A549 (cell line): ENCODE results near the gene ROR2. TPM values are rescaled to one million over a fixed set of nuclear protein-coding genes. Genes with fewer than 3 reads are reported as not detected.
A peak's percentile ranks its signal among the peaks of the same experiment; 100 is the strongest.

Experiments
- ATAC-seq, 2 experiments: fragments of 200-7000 bp in 1 of 2; fragments of >200 bp in 1 of 2; cut with Nextera tagmentation in 1 of 2; cut with Tn5 transposase in 1 of 2; 3 replicates each; pipeline versions ENCODE4 v1.8.0 to v1.9.1; 2018 to 2020; ENCODE audit warnings: mild to moderate bottlenecking in 1 of 2, moderate library complexity in 1 of 2
- CTCF ChIA-PET: fragments of 300-600 bp; sonication (Branson Sonifier 250); formaldehyde crosslinking; extraction: SDS; loops from one replicate; lab custom pipeline; 2021; ENCODE audit warnings: antibody characterized with exemption, inconsistent platforms; lab: Yijun Ruan, JAX
- POLR2A ChIA-PET: fragments of 350-600 bp; formaldehyde crosslinking; extraction: SDS; loops from one replicate; lab custom pipeline; 2021; ENCODE audit warnings: antibody characterized with exemption, inconsistent platforms; lab: Yijun Ruan, JAX
- DNase-seq, 2 experiments: peaks; one replicate each; pipeline versions ENCODE4 v3.0.0 to v3.0.0-alpha.2; 2011 to 2016; ENCODE audit warnings: low read depth in 1 of 2, low spot score in 1 of 2
- FAIRE-seq: peaks from 2 replicates; lab custom pipeline; 2011; peaks lifted over from hg19 to GRCh38; lab: Jason Lieb, UNC
- H3K27ac ChIP-seq, 2 experiments: fragments of >200 bp; sonication (Bioruptor Twin); formaldehyde crosslinking; 3 replicates each; pipeline ENCODE4 v1.5.1; 2016 to 2017
- H3K4me1 ChIP-seq: fragments of >200 bp; sonication (Bioruptor Twin); formaldehyde crosslinking; 3 replicates; pipeline ENCODE4 v1.6.1; 2016
- H3K4me2 ChIP-seq: fragments of >200 bp; sonication (Bioruptor Twin); formaldehyde crosslinking; 3 replicates; pipeline ENCODE4 v1.6.1; 2016
- H3K4me3 ChIP-seq: fragments of >200 bp; sonication (Bioruptor Twin); formaldehyde crosslinking; 3 replicates; pipeline ENCODE4 v1.5.1; 2016
- H3K9me3 ChIP-seq: fragments of >200 bp; sonication (Bioruptor Twin); formaldehyde crosslinking; 3 replicates; pipeline ENCODE4 v1.6.1; 2016
- BHLHE40 ChIP-seq: IDR thresholded peaks from 2 replicates; pipeline ENCODE4 v1.6.1; 2012; ENCODE audit warnings: low read depth, low read length, inconsistent platforms
- CBX8 ChIP-seq: fragments of 200-600 bp; sonication (generic); IDR thresholded peaks from 2 replicates; pipeline ENCODE4 v1.6.1; 2016
- CHD2 ChIP-seq: fragments of 150-350 bp; IDR thresholded peaks from 2 replicates; pipeline ENCODE4 v1.6.1; 2014; ENCODE audit warnings: low read length; ENCODE audit not compliant: partially characterized antibody
- CHD4 ChIP-seq: fragments of 200-600 bp; sonication (generic); IDR thresholded peaks from 2 replicates; pipeline ENCODE4 v1.6.1; 2016; ENCODE audit warnings: antibody characterized with exemption, mild to moderate bottlenecking, borderline replicate concordance
- EP300 ChIP-seq, 2 experiments: fragments of >200 bp; sonication (Bioruptor Twin); formaldehyde crosslinking; IDR thresholded peaks; 2 replicates in 1 of 2; 3 replicates in 1 of 2; pipeline ENCODE4 v1.6.1; 2016 to 2017
- FOSB ChIP-seq: fragments of 250-450 bp; sonication (Bioruptor Pico); IDR thresholded peaks from 2 replicates; pipeline ENCODE4 v1.5.0; 2020; ENCODE audit warnings: mild to moderate bottlenecking, moderate library complexity
- FOXS1 ChIP-seq: fragments of 250-450 bp; sonication (Bioruptor Pico); IDR thresholded peaks from 2 replicates; pipeline ENCODE4 v1.5.0; 2020; ENCODE audit warnings: mild to moderate bottlenecking, moderate library complexity
- HEYL ChIP-seq: fragments of 250-450 bp; sonication (Bioruptor Pico); IDR thresholded peaks from 2 replicates; pipeline ENCODE4 v1.8.0; 2021; ENCODE audit warnings: mild to moderate bottlenecking, moderate library complexity
- HOXA7 ChIP-seq: fragments of 250-450 bp; sonication (Bioruptor Pico); IDR thresholded peaks from 2 replicates; pipeline ENCODE4 v1.5.0; 2020; ENCODE audit warnings: mild to moderate bottlenecking, moderate library complexity
- HOXB13 ChIP-seq: fragments of 250-450 bp; sonication (Bioruptor Pico); IDR thresholded peaks from 2 replicates; pipeline ENCODE4 v1.5.0; 2020; ENCODE audit warnings: low read depth, mild to moderate bottlenecking, moderate library complexity
- JUN ChIP-seq, 2 experiments: fragments of >200 bp; sonication (Bioruptor Twin); formaldehyde crosslinking; IDR thresholded peaks; 2 replicates in 1 of 2; 3 replicates in 1 of 2; pipeline ENCODE4 v1.6.1; 2016 to 2017
- KDM1A ChIP-seq: fragments of 200-600 bp; sonication (generic); IDR thresholded peaks from 2 replicates; pipeline ENCODE4 v1.6.1; 2016; ENCODE audit warnings: low read depth, mild to moderate bottlenecking
- MAFK ChIP-seq: fragments of 450-650 bp; IDR thresholded peaks from 2 replicates; pipeline ENCODE4 v1.6.1; 2014; ENCODE audit not compliant: partially characterized antibody
- MYC ChIP-seq: IDR thresholded peaks from 2 replicates; pipeline ENCODE4 v1.6.1; 2012; ENCODE audit warnings: mild to moderate bottlenecking, inconsistent platforms, low read length, improper control_type of control experiment, borderline replicate concordance
- NPAS2 ChIP-seq: fragments of 250-450 bp; sonication (Bioruptor Pico); IDR thresholded peaks from 2 replicates; pipeline ENCODE4 v1.8.0; 2022; ENCODE audit warnings: mild to moderate bottlenecking, moderate library complexity, borderline replicate concordance
- NR3C1 ChIP-seq: fragments of >200 bp; sonication (Bioruptor Twin); formaldehyde crosslinking; IDR thresholded peaks from 3 replicates; pipeline ENCODE4 v1.6.1; 2017
- PBX3 ChIP-seq: IDR thresholded peaks from 2 replicates; pipeline ENCODE4 v1.6.1; 2012
- PHF8 ChIP-seq: fragments of 200-600 bp; sonication (generic); IDR thresholded peaks from 2 replicates; pipeline ENCODE4 v1.6.1; 2016; ENCODE audit warnings: low read depth, mild to moderate bottlenecking, antibody characterized with exemption, moderate library complexity, borderline replicate concordance
- RNF2 ChIP-seq: fragments of 200-600 bp; sonication (generic); IDR thresholded peaks from 2 replicates; pipeline ENCODE4 v1.6.1; 2016; ENCODE audit warnings: low read depth, mild to moderate bottlenecking, antibody characterized with exemption, moderate library complexity, borderline replicate concordance
- TFCP2L1 ChIP-seq: fragments of 250-450 bp; sonication (Bioruptor Pico); IDR thresholded peaks from 2 replicates; pipeline ENCODE4 v1.5.0; 2021; ENCODE audit warnings: mild to moderate bottlenecking
- ZFP36 ChIP-seq: fragments of 450-650 bp; IDR thresholded peaks from 2 replicates; pipeline ENCODE4 v1.6.1; 2014; ENCODE audit warnings: borderline replicate concordance; ENCODE audit not compliant: partially characterized antibody
- WGBS: methylation state at CpG from one replicate; pipeline ENCODE4 v1.1.6; 2017; ENCODE audit errors: missing lambda C conversion rate; 5-methylcytosine and 5-hydroxymethylcytosine counted together
- polyA plus RNA-seq, 4 experiments: library from polyadenylated mRNA; depleted of rRNA in 3 of 4; stranded (reverse); fragments of >200 nt; fragmentation: RNase III in 1 of 4; extraction: RNeasy Plus Mini Kit Qiagen cat#74134 plus additional on column Dnase treatment in 1 of 4; gene quantifications; 2 replicates in 3 of 4; 3 replicates in 1 of 4; pipeline ENCODE4 v1.2.3, GENCODE V29; 2011 to 2017
- TF ChIP-seq, protein P1 (sequence below): fragments of 250-450 bp; sonication (Bioruptor Pico); IDR thresholded peaks from 2 replicates; pipeline ENCODE4 v1.5.0; 2020; ENCODE audit warnings: low read depth, mild to moderate bottlenecking, moderate library complexity
- TF ChIP-seq, protein P2 (sequence below): fragments of >200 bp; sonication (Bioruptor Twin); formaldehyde crosslinking; IDR thresholded peaks from 3 replicates; pipeline ENCODE4 v1.5.1; 2016

ROR2 gene
- polyA plus RNA-seq, 2 of the 4 experiments (the other 2 are of a cell fraction) = 0.12 to 0.53 TPM

GRCh38 chr9:91776409-91777291, 173.4 kb downstream of the ROR2 start:
- Histone ChIP-seq H3K4me2 (no peak overlapping the region), H3K4me3 (no peak overlapping the region), H3K9me3 (no peaks in the 10 kb centered on the region), H3K27ac (no peak overlapping the region), H3K4me1 (no peaks in the 10 kb centered on the region)
- TF ChIP-seq FOXS1 (CRISPR knock-in tag) = no peak
- TF ChIP-seq PBX3 = no peak
- TF ChIP-seq, protein P1, sequence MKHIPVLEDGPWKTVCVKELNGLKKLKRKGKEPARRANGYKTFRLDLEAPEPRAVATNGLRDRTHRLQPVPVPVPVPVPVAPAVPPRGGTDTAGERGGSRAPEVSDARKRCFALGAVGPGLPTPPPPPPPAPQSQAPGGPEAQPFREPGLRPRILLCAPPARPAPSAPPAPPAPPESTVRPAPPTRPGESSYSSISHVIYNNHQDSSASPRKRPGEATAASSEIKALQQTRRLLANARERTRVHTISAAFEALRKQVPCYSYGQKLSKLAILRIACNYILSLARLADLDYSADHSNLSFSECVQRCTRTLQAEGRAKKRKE (CRISPR knock-in tag) = no peak
- no peak for TF ChIP-seq RNF2
- no peak for TF ChIP-seq NPAS2 (CRISPR knock-in tag)
- no peak for TF ChIP-seq HOXA7 (CRISPR knock-in tag)
- no peak for TF ChIP-seq TFCP2L1 (CRISPR knock-in tag)
- TF ChIP-seq MAFK = no peak
- TF ChIP-seq HOXB13 (CRISPR knock-in tag) = no peak
- no peak for TF ChIP-seq BHLHE40
- no peak for TF ChIP-seq CHD4
- TF ChIP-seq JUN (IDR thresholded peaks at IDR 0.05) = no peak
- no peak for TF ChIP-seq FOSB (CRISPR knock-in tag)
- no peak for TF ChIP-seq ZFP36
- no peak for TF ChIP-seq HEYL (CRISPR knock-in tag)
- no peak for TF ChIP-seq KDM1A
- TF ChIP-seq CBX8 = no peak
- no peak for TF ChIP-seq EP300 (IDR thresholded peaks at IDR 0.05)
- TF ChIP-seq MYC = no peak
- TF ChIP-seq NR3C1 = no peak
- FAIRE-seq = no peak
- no peak for ATAC-seq
- no peak for DNase-seq
- POLR2A ChIA-PET = no interaction called here
- WGBS = 2% methylated on average over 6 of the region's 6 CpGs
- CTCF ChIA-PET = interaction anchor here (0.6 to 3.4 kb wide), 19 partner anchors 12 to 894 kb away, joined by 3 to 35 read pairs (median 4); partner anchors contain the start of gene ROR2

DNA sequence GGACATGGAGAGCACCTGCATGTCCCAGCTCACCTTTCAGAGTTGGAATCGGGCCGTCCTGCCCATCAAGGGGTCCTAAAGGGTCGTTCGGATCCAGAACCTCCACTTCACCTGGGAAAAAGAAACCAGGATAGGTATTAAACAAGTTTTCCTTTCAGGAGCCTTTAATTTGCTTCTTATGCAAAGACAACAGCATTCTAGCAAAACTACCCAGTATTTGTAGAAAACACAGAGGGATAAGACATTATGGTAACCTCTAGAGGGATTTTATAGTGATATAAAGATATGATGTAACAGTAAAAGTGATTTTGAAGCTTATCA, 174.4 kb downstream of the ROR2 start:
- no peaks in the 10 kb centered on the region for H3K9me3 ChIP-seq
- CTCF ChIA-PET = interaction anchor here (0.6 to 3.4 kb wide), 19 partner anchors 11 to 893 kb away, joined by 3 to 35 read pairs (median 4); partner anchors contain the start of gene ROR2
- no peak for ATAC-seq

More for the DNA sequence above, 174.4 kb downstream of the ROR2 start:
- TF ChIP-seq, protein P2, sequence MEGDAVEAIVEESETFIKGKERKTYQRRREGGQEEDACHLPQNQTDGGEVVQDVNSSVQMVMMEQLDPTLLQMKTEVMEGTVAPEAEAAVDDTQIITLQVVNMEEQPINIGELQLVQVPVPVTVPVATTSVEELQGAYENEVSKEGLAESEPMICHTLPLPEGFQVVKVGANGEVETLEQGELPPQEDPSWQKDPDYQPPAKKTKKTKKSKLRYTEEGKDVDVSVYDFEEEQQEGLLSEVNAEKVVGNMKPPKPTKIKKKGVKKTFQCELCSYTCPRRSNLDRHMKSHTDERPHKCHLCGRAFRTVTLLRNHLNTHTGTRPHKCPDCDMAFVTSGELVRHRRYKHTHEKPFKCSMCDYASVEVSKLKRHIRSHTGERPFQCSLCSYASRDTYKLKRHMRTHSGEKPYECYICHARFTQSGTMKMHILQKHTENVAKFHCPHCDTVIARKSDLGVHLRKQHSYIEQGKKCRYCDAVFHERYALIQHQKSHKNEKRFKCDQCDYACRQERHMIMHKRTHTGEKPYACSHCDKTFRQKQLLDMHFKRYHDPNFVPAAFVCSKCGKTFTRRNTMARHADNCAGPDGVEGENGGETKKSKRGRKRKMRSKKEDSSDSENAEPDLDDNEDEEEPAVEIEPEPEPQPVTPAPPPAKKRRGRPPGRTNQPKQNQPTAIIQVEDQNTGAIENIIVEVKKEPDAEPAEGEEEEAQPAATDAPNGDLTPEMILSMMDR = peak; percentile 35; the same call in 1 of the 3 replicates
- no peak for TF ChIP-seq CHD2
- TF ChIP-seq PHF8 = no peak
- no peak for DNase-seq
- no peaks in the 10 kb centered on the region for H3K4me1 ChIP-seq
- POLR2A ChIA-PET = no interaction called here
- no peak overlapping the region for H3K4me2 ChIP-seq
- WGBS = 0% methylated on average over 4 of the region's 4 CpGs
- no peak overlapping the region for H3K4me3 ChIP-seq
- FAIRE-seq = no peak
- H3K27ac ChIP-seq = no peak overlapping the region
